Measurements from ENCODE around the gene NAALADL1.

- TF ChIP-seq CTCF (IDR thresholded peaks at IDR 0.05; ENCODE audit: low read depth, low read length) (no peak), EZH2phosphoT487 (IDR thresholded peaks at IDR 0.05; ENCODE audit: low read depth) (no peak)
Observed at GRCh38 chr11:65104628-65105027, 46.3 kb upstream of the NAALADL1 start.

All from OCI-LY3 (cell line).